ENCODE measurements around the gene SYAP1.
"Not testable (repeated sequence)": the region's sequence is repeated elsewhere in the genome, so short reads cannot be mapped to it uniquely, and the experiment has no call there.

Gene SYAP1

GRCh38 chrX:16784440-16784839 lies 65.0 kb downstream of the SYAP1 start:
- not testable (repeated sequence) for DNase-seq

- DNase-seq, result no peak
Measured at GRCh38 chrX:16785247-16786138, 66.1 kb downstream of the SYAP1 start.

- DNase-seq, result peak; percentile 96
Measured at GRCh38 chrX:16786139-16786790, 66.9 kb downstream of the SYAP1 start, which contains the start of gene TXLNG. TSS of gene TXLNG (plus strand) at chrX:16786466. CDS start at chrX:16786488, 22 bp downstream.

- DNase-seq, result no peak
Measured at GRCh38 chrX:16786791-16787735, 67.7 kb downstream of the SYAP1 start.

- DNase-seq, result no peak
Measured at GRCh38 chrX:16788477-16788876, 69.1 kb downstream of the SYAP1 start.

- DNase-seq, result no peak
Measured at GRCh38 chrX:16796298-16796697, 76.9 kb downstream of the SYAP1 start.

- DNase-seq, result no peak
Measured at GRCh38 chrX:16797358-16797757, 77.9 kb downstream of the SYAP1 start.

- no peak for DNase-seq
Measured at GRCh38 chrX:16797841-16798240, 78.4 kb downstream of the SYAP1 start.

- DNase-seq, result no peak
Measured at GRCh38 chrX:16804923-16805464, 85.6 kb downstream of the SYAP1 start.

GRCh38 chrX:16807548-16807947 lies 88.1 kb downstream of the SYAP1 start:
- no peak for DNase-seq

- no peak for DNase-seq
Measured at GRCh38 chrX:16807976-16808542, 88.6 kb downstream of the SYAP1 start.

- DNase-seq, result no peak
Measured at GRCh38 chrX:16814597-16814996, 95.2 kb downstream of the SYAP1 start.

All from kidney glomerular epithelial cell (primary cell).